Liver (tissue), 9 donors: ENCODE data around the gene FSCN2. TPM values are rescaled to one million over a fixed set of nuclear protein-coding genes. Genes with fewer than 3 reads are reported as not detected.

Experiments
- DNase-seq: peaks from one replicate; pipeline ENCODE4 v3.0.0-alpha.2; 2017; ENCODE audit warnings: low spot score
- H3K27ac ChIP-seq, 2 donors: one replicate each; pipeline ENCODE4 v1.7.0; 2013; ENCODE audit warnings: inconsistent platforms in 2 of 2, low read length in 2 of 2, control low read depth in 1 of 2, low read depth in 1 of 2, mild to moderate bottlenecking in 1 of 2
- H3K27me3 ChIP-seq, 4 donors: one replicate each; pipeline versions ENCODE4 v1.6.1 to v1.7.0; 2013; ENCODE audit warnings: low read length in 3 of 4, inconsistent platforms in 1 of 4, mild to moderate bottlenecking in 1 of 4, moderate library complexity in 1 of 4; ENCODE audit not compliant: control insufficient read depth in 4 of 4, insufficient read depth in 4 of 4
- H3K36me3 ChIP-seq, 4 donors: one replicate each; pipeline versions ENCODE4 v1.6.1 to v1.7.0; 2013; ENCODE audit warnings: low read length in 3 of 4, mild to moderate bottlenecking in 3 of 4, low read depth in 1 of 4, moderate library complexity in 1 of 4; ENCODE audit not compliant: control insufficient read depth in 4 of 4, insufficient read depth in 3 of 4
- H3K4me1 ChIP-seq, 4 donors: one replicate each; pipeline versions ENCODE4 v1.6.1 to v1.7.0; 2013; ENCODE audit warnings: low read length in 3 of 4, mild to moderate bottlenecking in 3 of 4, moderate library complexity in 1 of 4; ENCODE audit not compliant: control insufficient read depth in 4 of 4, insufficient read depth in 4 of 4
- H3K4me3 ChIP-seq, 3 donors: one replicate each; pipeline versions ENCODE4 v1.6.1 to v1.7.0; 2013; ENCODE audit warnings: low read length in 3 of 3, control low read depth in 1 of 3, low read depth in 1 of 3, mild to moderate bottlenecking in 1 of 3
- H3K9ac ChIP-seq, 2 donors: one replicate each; pipeline ENCODE4 v1.7.0; 2013; ENCODE audit warnings: low read length in 2 of 2, mild to moderate bottlenecking in 2 of 2, moderate library complexity in 2 of 2, control low read depth in 1 of 2, low read depth in 1 of 2
- H3K9me3 ChIP-seq, 4 donors: one replicate each; pipeline versions ENCODE4 v1.6.1 to v1.7.0; 2013; ENCODE audit warnings: low read length in 3 of 4; ENCODE audit not compliant: control insufficient read depth in 4 of 4
- EGR1 ChIP-seq, 2 donors: IDR thresholded peaks; 2 replicates each; pipeline ENCODE4 v1.6.1; 2016 to 2018; ENCODE audit warnings: antibody characterized with exemption in 2 of 2, low read depth in 2 of 2
- FOXA1 ChIP-seq: IDR thresholded peaks from 2 replicates; pipeline ENCODE4 v1.6.1; 2016; ENCODE audit warnings: antibody characterized with exemption
- FOXA2 ChIP-seq: IDR thresholded peaks from 2 replicates; pipeline ENCODE4 v1.6.1; 2016; ENCODE audit warnings: antibody characterized with exemption
- GABPA ChIP-seq, 2 donors: IDR thresholded peaks in 1 of 2; conservative IDR thresholded peaks in 1 of 2; 2 replicates each; pipeline ENCODE4 v1.6.1; 2016; ENCODE audit warnings: antibody characterized with exemption in 2 of 2, mild to moderate bottlenecking in 1 of 2, moderate library complexity in 1 of 2
- HNF4A ChIP-seq, 2 donors: conservative IDR thresholded peaks; 2 replicates each; pipeline ENCODE4 v1.6.1; 2016; ENCODE audit warnings: antibody characterized with exemption in 2 of 2, mild to moderate bottlenecking in 2 of 2
- HNF4G ChIP-seq: IDR thresholded peaks from 2 replicates; pipeline ENCODE4 v1.6.1; 2016; ENCODE audit warnings: antibody characterized with exemption
- JUND ChIP-seq, 2 donors: IDR thresholded peaks; 2 replicates each; pipeline ENCODE4 v1.6.1; 2016; ENCODE audit warnings: antibody characterized with exemption in 2 of 2
- NR2F2 ChIP-seq: IDR thresholded peaks from 2 replicates; pipeline ENCODE4 v1.6.1; 2016; ENCODE audit warnings: antibody characterized with exemption
- RAD21 ChIP-seq, 2 donors: IDR thresholded peaks; 2 replicates each; pipeline ENCODE4 v1.6.1; 2016; ENCODE audit warnings: antibody characterized with exemption in 2 of 2, mild to moderate bottlenecking in 2 of 2
- RXRA ChIP-seq, 2 donors: IDR thresholded peaks; 2 replicates each; pipeline ENCODE4 v1.6.1; 2017 to 2018; ENCODE audit warnings: antibody characterized with exemption in 2 of 2, mild to moderate bottlenecking in 1 of 2
- SP1 ChIP-seq: IDR thresholded peaks from 2 replicates; pipeline ENCODE4 v1.6.1; 2018; ENCODE audit warnings: antibody characterized with exemption, mild to moderate bottlenecking
- TAF1 ChIP-seq: conservative IDR thresholded peaks from 2 replicates; pipeline ENCODE4 v1.6.1; 2016; ENCODE audit warnings: antibody characterized with exemption, mild to moderate bottlenecking
- YY1 ChIP-seq: IDR thresholded peaks from 2 replicates; pipeline ENCODE4 v1.6.1; 2016; ENCODE audit warnings: antibody characterized with exemption, mild to moderate bottlenecking
- WGBS: extraction: QIAGEN DNeasy Blood & Tissue Kit; methylation state at CpG from one replicate; pipeline ENCODE4 v1.1.7; 2013; 5-methylcytosine and 5-hydroxymethylcytosine counted together
- polyA plus RNA-seq, 2 donors: library from polyadenylated mRNA; stranded (reverse) in 1 of 2; unstranded in 1 of 2; fragments of 200-250 nt in 1 of 2; fragments of >200 nt in 1 of 2; fragmentation: Nextera tagmentation in 1 of 2; extraction: Ambion mirVana in 1 of 2; gene quantifications; one replicate each; pipeline versions ENCODE4 v1.2.1 to v1.2.3, GENCODE V29; 2013 to 2015
- total RNA-seq, 2 donors: library from RNA; depleted of rRNA; stranded (reverse); fragments of >200 nt; gene quantifications; one replicate each; pipeline ENCODE4 v1.2.3, GENCODE V29; 2014
- TF ChIP-seq, protein P1 (sequence below): fragments of 150-350 bp; IDR thresholded peaks from 2 replicates; pipeline ENCODE4 v1.5.1; 2017; ENCODE audit warnings: improper control_type of control experiment, low read depth, low read length; ENCODE audit not compliant: missing input control
- TF ChIP-seq, protein P2 (sequence below): IDR thresholded peaks from 2 replicates; pipeline ENCODE4 v1.6.1; 2016; ENCODE audit warnings: antibody characterized with exemption, mild to moderate bottlenecking
- TF ChIP-seq, protein P3 (sequence below): IDR thresholded peaks from 2 replicates; pipeline ENCODE4 v1.6.1; 2016; ENCODE audit warnings: antibody characterized with exemption
- TF ChIP-seq, protein P4 (sequence below): IDR thresholded peaks from 2 replicates; pipeline ENCODE4 v1.6.1; 2016; ENCODE audit warnings: antibody characterized with exemption
- TF ChIP-seq, protein P5 (sequence below): IDR thresholded peaks from 2 replicates; pipeline ENCODE4 v1.6.1; 2016; ENCODE audit warnings: antibody characterized with exemption
- donor health status: healthy.
- donor health status: healthy.
- donor health status: healthy.
- donor health status: healthy.
- donor health status: healthy.

Gene FSCN2
- total and polyA plus RNA-seq, 4 donors = 0.09 to 0.42 TPM; not detected in 2

DNA sequence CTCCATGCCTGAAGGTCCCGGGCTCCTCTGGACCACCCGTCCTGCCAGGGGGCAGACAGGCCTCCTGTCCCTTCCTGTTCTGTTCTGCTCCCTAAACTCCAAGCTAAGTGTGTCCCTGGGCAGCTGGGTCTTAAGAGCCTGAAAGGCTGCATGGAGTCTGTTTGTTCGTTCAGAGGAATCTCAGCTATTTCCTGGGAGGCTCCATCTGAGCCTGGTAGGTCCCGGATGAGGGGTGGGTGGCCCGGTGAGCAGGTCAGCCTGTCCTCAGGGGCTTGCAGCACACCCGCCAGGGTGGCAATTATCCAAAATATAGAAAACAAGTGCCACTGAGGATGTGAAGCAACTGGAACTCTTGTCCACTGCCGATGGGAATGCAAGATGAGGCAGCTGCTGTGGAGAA, 28.1 kb upstream of the FSCN2 start:
- Histone ChIP-seq H3K4me3 (no peak overlapping the region), H3K9ac (no peak overlapping the region), H3K4me1 (no peaks in the 10 kb centered on the region), H3K27me3 (no peaks in the 10 kb centered on the region), H3K27ac (no peak overlapping the region), H3K36me3 (no peaks in the 10 kb centered on the region), H3K9me3 (no peaks in the 10 kb centered on the region)
- TF ChIP-seq EGR1 (IDR thresholded peaks at IDR 0.05; ENCODE audit: low read depth in 2 of 2) (no peak), FOXA1 (no peak), HNF4A (conservative IDR thresholded peaks at IDR 0.05) (no peak), TAF1 (no peak), GABPA (IDR thresholded peaks at IDR 0.05 in 1 of 2, conservative IDR thresholded peaks at IDR 0.05 in 1 of 2) (no peak)
- TF ChIP-seq, protein P1, sequence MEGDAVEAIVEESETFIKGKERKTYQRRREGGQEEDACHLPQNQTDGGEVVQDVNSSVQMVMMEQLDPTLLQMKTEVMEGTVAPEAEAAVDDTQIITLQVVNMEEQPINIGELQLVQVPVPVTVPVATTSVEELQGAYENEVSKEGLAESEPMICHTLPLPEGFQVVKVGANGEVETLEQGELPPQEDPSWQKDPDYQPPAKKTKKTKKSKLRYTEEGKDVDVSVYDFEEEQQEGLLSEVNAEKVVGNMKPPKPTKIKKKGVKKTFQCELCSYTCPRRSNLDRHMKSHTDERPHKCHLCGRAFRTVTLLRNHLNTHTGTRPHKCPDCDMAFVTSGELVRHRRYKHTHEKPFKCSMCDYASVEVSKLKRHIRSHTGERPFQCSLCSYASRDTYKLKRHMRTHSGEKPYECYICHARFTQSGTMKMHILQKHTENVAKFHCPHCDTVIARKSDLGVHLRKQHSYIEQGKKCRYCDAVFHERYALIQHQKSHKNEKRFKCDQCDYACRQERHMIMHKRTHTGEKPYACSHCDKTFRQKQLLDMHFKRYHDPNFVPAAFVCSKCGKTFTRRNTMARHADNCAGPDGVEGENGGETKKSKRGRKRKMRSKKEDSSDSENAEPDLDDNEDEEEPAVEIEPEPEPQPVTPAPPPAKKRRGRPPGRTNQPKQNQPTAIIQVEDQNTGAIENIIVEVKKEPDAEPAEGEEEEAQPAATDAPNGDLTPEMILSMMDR = no peak
- TF ChIP-seq, protein P2, sequence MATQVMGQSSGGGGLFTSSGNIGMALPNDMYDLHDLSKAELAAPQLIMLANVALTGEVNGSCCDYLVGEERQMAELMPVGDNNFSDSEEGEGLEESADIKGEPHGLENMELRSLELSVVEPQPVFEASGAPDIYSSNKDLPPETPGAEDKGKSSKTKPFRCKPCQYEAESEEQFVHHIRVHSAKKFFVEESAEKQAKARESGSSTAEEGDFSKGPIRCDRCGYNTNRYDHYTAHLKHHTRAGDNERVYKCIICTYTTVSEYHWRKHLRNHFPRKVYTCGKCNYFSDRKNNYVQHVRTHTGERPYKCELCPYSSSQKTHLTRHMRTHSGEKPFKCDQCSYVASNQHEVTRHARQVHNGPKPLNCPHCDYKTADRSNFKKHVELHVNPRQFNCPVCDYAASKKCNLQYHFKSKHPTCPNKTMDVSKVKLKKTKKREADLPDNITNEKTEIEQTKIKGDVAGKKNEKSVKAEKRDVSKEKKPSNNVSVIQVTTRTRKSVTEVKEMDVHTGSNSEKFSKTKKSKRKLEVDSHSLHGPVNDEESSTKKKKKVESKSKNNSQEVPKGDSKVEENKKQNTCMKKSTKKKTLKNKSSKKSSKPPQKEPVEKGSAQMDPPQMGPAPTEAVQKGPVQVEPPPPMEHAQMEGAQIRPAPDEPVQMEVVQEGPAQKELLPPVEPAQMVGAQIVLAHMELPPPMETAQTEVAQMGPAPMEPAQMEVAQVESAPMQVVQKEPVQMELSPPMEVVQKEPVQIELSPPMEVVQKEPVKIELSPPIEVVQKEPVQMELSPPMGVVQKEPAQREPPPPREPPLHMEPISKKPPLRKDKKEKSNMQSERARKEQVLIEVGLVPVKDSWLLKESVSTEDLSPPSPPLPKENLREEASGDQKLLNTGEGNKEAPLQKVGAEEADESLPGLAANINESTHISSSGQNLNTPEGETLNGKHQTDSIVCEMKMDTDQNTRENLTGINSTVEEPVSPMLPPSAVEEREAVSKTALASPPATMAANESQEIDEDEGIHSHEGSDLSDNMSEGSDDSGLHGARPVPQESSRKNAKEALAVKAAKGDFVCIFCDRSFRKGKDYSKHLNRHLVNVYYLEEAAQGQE = no peak
- TF ChIP-seq, protein P3, sequence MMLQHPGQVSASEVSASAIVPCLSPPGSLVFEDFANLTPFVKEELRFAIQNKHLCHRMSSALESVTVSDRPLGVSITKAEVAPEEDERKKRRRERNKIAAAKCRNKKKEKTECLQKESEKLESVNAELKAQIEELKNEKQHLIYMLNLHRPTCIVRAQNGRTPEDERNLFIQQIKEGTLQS = no peak
- WGBS = 69% methylated on average over 7 of the region's 7 CpGs
- DNase-seq = no peak

DNA sequence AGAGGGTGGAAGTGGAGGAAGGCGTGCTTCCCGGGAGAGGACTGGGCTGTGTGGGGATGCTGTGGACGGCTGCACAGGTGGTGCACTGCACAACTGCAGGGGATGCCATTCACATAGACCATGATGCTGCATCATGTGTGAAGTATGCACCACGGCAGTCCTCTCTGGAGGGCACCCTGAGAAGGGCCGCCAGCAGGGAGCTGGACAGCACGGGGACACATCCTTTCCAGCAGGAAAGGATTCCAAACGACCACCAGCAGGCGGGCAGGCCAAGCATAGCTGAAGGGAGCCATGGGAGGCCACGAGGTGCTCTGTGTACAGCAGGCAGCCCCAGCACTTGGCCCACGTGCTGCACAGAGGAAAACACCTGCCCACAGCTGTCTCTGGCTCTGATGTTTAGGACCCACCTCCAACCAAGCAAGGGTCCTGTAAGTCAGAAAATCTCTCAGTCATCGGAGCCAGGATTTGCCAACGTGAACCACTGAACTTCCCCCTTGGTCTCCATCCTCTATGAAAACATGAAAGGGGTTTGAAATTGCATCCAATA, 25.6 kb upstream of the FSCN2 start:
- Histone ChIP-seq H3K4me3 (no peak overlapping the region), H3K27me3 (no peaks in the 10 kb centered on the region), H3K4me1 (no peaks in the 10 kb centered on the region), H3K27ac (no peak overlapping the region), H3K9me3 (no peaks in the 10 kb centered on the region), H3K36me3 (no peaks in the 10 kb centered on the region), H3K9ac (no peak overlapping the region)
- 72% methylated on average over 12 of the region's 12 CpGs for WGBS
- no peak for DNase-seq
- TF ChIP-seq TAF1 (no peak), JUND (IDR thresholded peaks at IDR 0.05) (no peak), YY1 (no peak), SP1 (no peak), NR2F2 (no peak), RAD21 (IDR thresholded peaks at IDR 0.05) (no peak), RXRA (IDR thresholded peaks at IDR 0.05) (no peak), HNF4A (conservative IDR thresholded peaks at IDR 0.05) (no peak), EGR1 (IDR thresholded peaks at IDR 0.05; ENCODE audit: low read depth in 2 of 2) (no peak), FOXA1 (no peak), FOXA2 (no peak), HNF4G (no peak)
- TF ChIP-seq, protein P3 = no peak
- TF ChIP-seq, protein P4, sequence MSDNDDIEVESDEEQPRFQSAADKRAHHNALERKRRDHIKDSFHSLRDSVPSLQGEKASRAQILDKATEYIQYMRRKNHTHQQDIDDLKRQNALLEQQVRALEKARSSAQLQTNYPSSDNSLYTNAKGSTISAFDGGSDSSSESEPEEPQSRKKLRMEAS = no peak
- TF ChIP-seq, protein P2 = no peak
- TF ChIP-seq, protein P1 = no peak
- TF ChIP-seq, protein P5, sequence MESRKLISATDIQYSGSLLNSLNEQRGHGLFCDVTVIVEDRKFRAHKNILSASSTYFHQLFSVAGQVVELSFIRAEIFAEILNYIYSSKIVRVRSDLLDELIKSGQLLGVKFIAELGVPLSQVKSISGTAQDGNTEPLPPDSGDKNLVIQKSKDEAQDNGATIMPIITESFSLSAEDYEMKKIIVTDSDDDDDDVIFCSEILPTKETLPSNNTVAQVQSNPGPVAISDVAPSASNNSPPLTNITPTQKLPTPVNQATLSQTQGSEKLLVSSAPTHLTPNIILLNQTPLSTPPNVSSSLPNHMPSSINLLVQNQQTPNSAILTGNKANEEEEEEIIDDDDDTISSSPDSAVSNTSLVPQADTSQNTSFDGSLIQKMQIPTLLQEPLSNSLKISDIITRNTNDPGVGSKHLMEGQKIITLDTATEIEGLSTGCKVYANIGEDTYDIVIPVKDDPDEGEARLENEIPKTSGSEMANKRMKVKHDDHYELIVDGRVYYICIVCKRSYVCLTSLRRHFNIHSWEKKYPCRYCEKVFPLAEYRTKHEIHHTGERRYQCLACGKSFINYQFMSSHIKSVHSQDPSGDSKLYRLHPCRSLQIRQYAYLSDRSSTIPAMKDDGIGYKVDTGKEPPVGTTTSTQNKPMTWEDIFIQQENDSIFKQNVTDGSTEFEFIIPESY = no peak
